B cell (primary cell): ENCODE results near the gene NUP98. TPM values are rescaled to one million over a fixed set of nuclear protein-coding genes. Genes with fewer than 3 reads are reported as not detected.

Experiments
- ATAC-seq: fragments of 200-7000 bp; cut with Tn5 transposase; one replicate; pipeline ENCODE4 v1.10.0; 2021; ENCODE audit warnings: low read depth, mild to moderate bottlenecking, moderate number of reproducible peaks, moderate library complexity
- CTCF ChIA-PET: fragments of 350-600 bp; sonication (Branson Sonifier 250); formaldehyde crosslinking; loops from one replicate; lab custom pipeline; 2021; ENCODE audit warnings: antibody characterized with exemption, inconsistent platforms; lab: Charles Lee
- POLR2A ChIA-PET: fragments of 350-600 bp; sonication (Branson Sonifier 250); formaldehyde crosslinking; loops from one replicate; lab custom pipeline; 2021; ENCODE audit warnings: antibody characterized with exemption; lab: Charles Lee
- DNase-seq: peaks from one replicate; pipeline ENCODE4 v3.0.0; 2013
- H2AFZ ChIP-seq: 2 replicates; pipeline ENCODE4 v1.6.1; 2012; ENCODE audit warnings: mild to moderate bottlenecking, low read depth, low read length; ENCODE audit not compliant: insufficient read depth, poor library complexity, severe bottlenecking
- H3K27ac ChIP-seq, 2 donors: 1 replicate in 1 of 2; 2 replicates in 1 of 2; pipeline ENCODE4 v1.5.1; 2012 to 2013; ENCODE audit warnings: low read length in 2 of 2, mild to moderate bottlenecking in 2 of 2, moderate library complexity in 1 of 2
- H3K27me3 ChIP-seq, 4 experiments: fragments of 200-600 bp in 1 of 4; sonication (generic) in 1 of 4; replicated peaks in 1 of 4; 1 replicate in 2 of 4; 2 replicates in 2 of 4; pipeline versions ENCODE4 v1.6.1 to v1.7.0; 2013 to 2016; ENCODE audit warnings: low read length in 3 of 4, mild to moderate bottlenecking in 2 of 4, mixed read lengths in 1 of 4, moderate library complexity in 1 of 4; ENCODE audit not compliant: insufficient read depth in 4 of 4, control insufficient read depth in 3 of 4; ENCODE audit errors: control extremely low read depth in 1 of 4
- H3K36me3 ChIP-seq, 2 experiments: replicated peaks in 1 of 2; 1 replicate in 1 of 2; 2 replicates in 1 of 2; pipeline versions ENCODE4 v1.6.1 to v1.7.1; 2013; ENCODE audit warnings: low read length in 1 of 2; ENCODE audit not compliant: insufficient read depth in 2 of 2, control insufficient read depth in 1 of 2; ENCODE audit errors: control extremely low read depth in 1 of 2, extremely low read depth in 1 of 2
- H3K4me1 ChIP-seq, 2 donors: fragments of 200-600 bp in 1 of 2; sonication (generic) in 1 of 2; 1 replicate in 1 of 2; 2 replicates in 1 of 2; pipeline versions ENCODE4 v1.5.1 to v1.6.1; 2013 to 2017; ENCODE audit warnings: low read length in 2 of 2; ENCODE audit not compliant: control insufficient read depth in 2 of 2, insufficient read depth in 2 of 2
- H3K4me2 ChIP-seq: replicated peaks from 2 replicates; pipeline ENCODE3; 2012; ENCODE audit warnings: mild to moderate bottlenecking, low read depth, low read length; ENCODE audit not compliant: poor library complexity, severe bottlenecking
- H3K4me3 ChIP-seq, 5 experiments: fragments of 200-600 bp in 1 of 5; sonication (generic) in 1 of 5; 1 replicate in 3 of 5; 2 replicates in 2 of 5; pipeline versions ENCODE4 v1.5.1 to v1.7.0; 2011 to 2016; ENCODE audit warnings: low read length in 4 of 5, mild to moderate bottlenecking in 4 of 5, low read depth in 2 of 5, control low read depth in 1 of 5, moderate library complexity in 1 of 5; ENCODE audit not compliant: insufficient read depth in 1 of 5; ENCODE audit errors: control extremely low read depth in 1 of 5, extremely low read depth in 1 of 5
- H3K79me2 ChIP-seq: fragments of 200-600 bp; sonication (generic); one replicate; pipeline ENCODE4 v1.6.0; 2016; ENCODE audit warnings: low read length; ENCODE audit not compliant: control insufficient read depth, insufficient read depth
- H3K9ac ChIP-seq: fragments of 200-600 bp; sonication (generic); 2 replicates; pipeline ENCODE4 v1.6.1; 2017; ENCODE audit warnings: mild to moderate bottlenecking, low read length, moderate library complexity
- H3K9me3 ChIP-seq, 3 donors: one replicate each; pipeline versions ENCODE4 v1.6.1 to v1.7.1; 2013; ENCODE audit warnings: low read length in 2 of 3; ENCODE audit not compliant: control insufficient read depth in 2 of 3, insufficient read depth in 1 of 3; ENCODE audit errors: control extremely low read depth in 1 of 3
- H4K20me1 ChIP-seq: 2 replicates; pipeline ENCODE4 v1.6.0; 2012; ENCODE audit warnings: mild to moderate bottlenecking, low read length; ENCODE audit not compliant: insufficient read depth, control insufficient read depth, poor library complexity, severe bottlenecking
- H3K27ac Mint-ChIP-seq: one replicate; pipeline ENCODE4 v1.8.0; 2021; ENCODE audit warnings: mixed read lengths
- H3K27me3 Mint-ChIP-seq: one replicate; pipeline ENCODE4 v1.8.0; 2021; ENCODE audit warnings: mixed read lengths
- H3K4me1 Mint-ChIP-seq: one replicate; pipeline ENCODE4 v1.8.0; 2021; ENCODE audit warnings: mixed read lengths
- H3K4me3 Mint-ChIP-seq: one replicate; pipeline ENCODE4 v1.8.0; 2021; ENCODE audit warnings: mixed read lengths
- H3K9me3 Mint-ChIP-seq: one replicate; pipeline ENCODE4 v1.8.0; 2022; ENCODE audit warnings: mixed read lengths; ENCODE audit not compliant: insufficient read depth
- CTCF ChIP-seq: fragments of 200-600 bp; IDR thresholded peaks from one replicate; pipeline ENCODE4 v1.8.0; 2022; ENCODE audit warnings: antibody characterized with exemption, mild to moderate bottlenecking
- EZH2 ChIP-seq: IDR thresholded peaks from 2 replicates; pipeline ENCODE4 v1.6.1; 2012; ENCODE audit warnings: borderline replicate concordance, low read depth, mild to moderate bottlenecking, moderate library complexity, low read length; ENCODE audit not compliant: insufficient read depth, poor library complexity, severe bottlenecking
- WGBS: methylation state at CpG from one replicate; pipeline ENCODE4 v1.1.5; 2013; ENCODE audit warnings: missing lambda C conversion rate; ENCODE audit not compliant: insufficient coverage; 5-methylcytosine and 5-hydroxymethylcytosine counted together
- intact Hi-C: fragments of 100-400 bp; cut with micrococcal nuclease; formaldehyde crosslinking; loops from one replicate; pipeline ENCODE4 v1.10.0; 2022
- polyA plus RNA-seq: library from polyadenylated mRNA; depleted of rRNA; stranded (reverse); fragments of >200 nt; gene quantifications from 2 replicates; pipeline ENCODE4 v1.2.3, GENCODE V29; 2012
- total RNA-seq, 2 donors: library from RNA; stranded (reverse); fragments of 120-200 nt in 1 of 2; gene quantifications; 1 replicate in 1 of 2; 2 replicates in 1 of 2; pipeline versions ENCODE4 v1.2.3 to v1.2.4, GENCODE V29; 2013 to 2022

The NUP98 gene
- total and polyA plus RNA-seq, 2 donors (not counting 1 experiment from before 2014, with no cell fraction given), result 99.8 to 111 TPM

GRCh38 chr11:3709977-3710376 lies 87.4 kb downstream of the NUP98 start:
- H3K4me3 Mint-ChIP-seq, result no peak overlapping the region
- no peak overlapping the region for H3K27ac Mint-ChIP-seq
- H3K4me1 Mint-ChIP-seq, result no peaks in the 10 kb centered on the region
- H3K9me3 Mint-ChIP-seq, result no peaks in the 10 kb centered on the region
- Histone ChIP-seq H3K27me3 (no peaks in the 10 kb centered on the region), H3K4me2 (no peak overlapping the region), H3K27ac (no peak overlapping the region), H3K36me3 (peaks cover 1 to 78% of the 10 kb centered on the region in 2 experiments), H2AFZ (no peak overlapping the region), H3K9me3 (no peaks in the 10 kb centered on the region), H3K79me2 (no peaks in the 10 kb centered on the region), H3K4me3 (no peak overlapping the region), H3K4me1 (no peaks in the 10 kb centered on the region), H3K9ac (no peak overlapping the region), H4K20me1 (no peaks in the 10 kb centered on the region)
- TF ChIP-seq EZH2 (no peak), CTCF (no peak)
- ATAC-seq, result no peak
- ChIA-PET POLR2A (no interaction called here), CTCF (interaction anchor here (1.3 to 1.4 kb wide), 2 partner anchors 99 to 362 kb away, joined by 3 to 4 read pairs; partner anchors contain the start of gene PGAP2)
- no peaks in the 10 kb centered on the region for H3K27me3 Mint-ChIP-seq
- DNase-seq, result no peak
- intact Hi-C loops, result no loop called here
- no CpG with 5 or more reads among the region's 1 CpG for WGBS

DNA sequence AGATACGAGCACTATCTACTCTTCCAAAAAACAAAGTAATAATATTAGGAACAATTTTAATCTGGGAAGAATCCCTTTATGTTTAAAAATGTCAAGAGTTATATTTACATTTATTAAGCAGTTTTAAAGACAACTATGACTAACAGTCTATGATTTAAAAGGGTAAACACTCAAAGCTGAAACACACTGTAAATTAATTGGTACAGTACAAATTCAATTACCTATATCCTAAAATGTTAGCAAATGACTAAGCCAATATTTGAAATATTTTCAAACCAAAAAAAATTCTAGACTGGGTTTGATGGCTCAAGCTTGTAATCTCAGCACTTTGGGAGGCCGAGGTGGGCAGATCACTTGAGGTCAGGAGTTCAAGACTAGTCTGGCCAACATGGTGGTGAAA lies 90.2 kb downstream of the NUP98 start:
- H3K4me1 ChIP-seq, result no peaks in the 10 kb centered on the region
- no peaks in the 10 kb centered on the region for H3K79me2 ChIP-seq
- H3K27me3 Mint-ChIP-seq, result no peaks in the 10 kb centered on the region
- H3K4me3 Mint-ChIP-seq, result no peak overlapping the region
- intact Hi-C loops, result no loop called here
- H2AFZ ChIP-seq, result no peak overlapping the region
- no peaks in the 10 kb centered on the region for H3K4me1 Mint-ChIP-seq
- H3K4me2 ChIP-seq, result no peak overlapping the region
- POLR2A ChIA-PET, result no interaction called here
- H3K9me3 Mint-ChIP-seq, result no peaks in the 10 kb centered on the region
- H3K27me3 ChIP-seq, result no peaks in the 10 kb centered on the region
- no peak overlapping the region for H3K27ac ChIP-seq
- no peak for ATAC-seq
- no peaks in the 10 kb centered on the region for H3K9me3 ChIP-seq
- CTCF ChIA-PET, result no interaction called here
- no peak overlapping the region for H3K9ac ChIP-seq
- no peak overlapping the region for H3K27ac Mint-ChIP-seq
- DNase-seq, result no peak
- no CpG with 5 or more reads among the region's 2 CpGs for WGBS
- H3K4me3 ChIP-seq, result no peak overlapping the region
- no peaks in the 10 kb centered on the region for H4K20me1 ChIP-seq
- peaks cover 0 to 75% of the 10 kb centered on the region in 2 experiments for H3K36me3 ChIP-seq
- no peak for TF ChIP-seq CTCF
- no peak for TF ChIP-seq EZH2
